ENCODE results near the gene SSH2. TPM values are rescaled to one million over a fixed set of nuclear protein-coding genes. Genes with fewer than 3 reads are reported as not detected.

Gene SSH2
- polyA plus RNA-seq, 3 donors = 31.9 to 66.6 (median 54.0) TPM

DNA sequence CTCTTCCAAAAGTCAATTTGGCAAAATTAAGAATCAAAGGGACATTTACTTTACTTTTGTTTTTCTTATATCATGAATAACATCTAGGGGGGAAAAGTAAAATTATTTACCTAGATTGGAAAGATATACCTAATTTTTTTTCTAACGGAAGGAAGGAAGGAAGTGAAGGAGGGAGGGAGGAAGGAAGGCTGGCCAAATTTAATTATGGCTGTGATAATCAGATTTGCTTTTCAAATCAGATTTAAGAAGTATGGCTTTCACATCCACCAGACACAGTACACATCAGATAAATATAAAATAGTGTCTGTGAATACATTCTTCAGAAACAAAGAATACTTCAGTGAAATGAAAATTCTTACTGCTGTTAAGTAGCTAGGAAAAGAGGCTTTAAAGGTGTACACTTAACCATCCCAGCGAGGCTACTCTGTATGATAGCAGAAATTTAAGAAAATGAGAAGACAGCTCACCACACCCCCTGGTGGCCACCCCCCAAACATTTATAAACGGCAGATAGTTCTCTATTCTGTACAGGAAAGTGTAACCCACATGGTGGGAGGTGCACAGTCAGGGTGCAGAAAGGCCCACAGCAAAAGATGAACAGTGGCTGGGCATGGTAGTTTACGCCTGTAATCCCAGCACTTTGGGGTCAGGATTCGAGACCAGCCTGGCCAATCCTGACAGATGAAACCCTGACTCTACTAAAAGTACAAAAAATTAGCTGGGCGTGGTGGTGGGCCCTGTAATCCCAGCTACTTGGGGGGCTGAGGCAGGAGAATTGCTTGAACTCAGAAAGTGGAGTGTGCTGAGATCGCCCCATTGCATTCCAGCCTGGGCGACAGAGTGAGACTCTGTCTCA, 150.8 kb downstream of the SSH2 start:
- no peak overlapping the region for H3K4me3 ChIP-seq (replicated peaks in 1 of 3; ENCODE audit: low read depth in 2 of 3, low read length in 3 of 3)
- TF ChIP-seq, protein P1, sequence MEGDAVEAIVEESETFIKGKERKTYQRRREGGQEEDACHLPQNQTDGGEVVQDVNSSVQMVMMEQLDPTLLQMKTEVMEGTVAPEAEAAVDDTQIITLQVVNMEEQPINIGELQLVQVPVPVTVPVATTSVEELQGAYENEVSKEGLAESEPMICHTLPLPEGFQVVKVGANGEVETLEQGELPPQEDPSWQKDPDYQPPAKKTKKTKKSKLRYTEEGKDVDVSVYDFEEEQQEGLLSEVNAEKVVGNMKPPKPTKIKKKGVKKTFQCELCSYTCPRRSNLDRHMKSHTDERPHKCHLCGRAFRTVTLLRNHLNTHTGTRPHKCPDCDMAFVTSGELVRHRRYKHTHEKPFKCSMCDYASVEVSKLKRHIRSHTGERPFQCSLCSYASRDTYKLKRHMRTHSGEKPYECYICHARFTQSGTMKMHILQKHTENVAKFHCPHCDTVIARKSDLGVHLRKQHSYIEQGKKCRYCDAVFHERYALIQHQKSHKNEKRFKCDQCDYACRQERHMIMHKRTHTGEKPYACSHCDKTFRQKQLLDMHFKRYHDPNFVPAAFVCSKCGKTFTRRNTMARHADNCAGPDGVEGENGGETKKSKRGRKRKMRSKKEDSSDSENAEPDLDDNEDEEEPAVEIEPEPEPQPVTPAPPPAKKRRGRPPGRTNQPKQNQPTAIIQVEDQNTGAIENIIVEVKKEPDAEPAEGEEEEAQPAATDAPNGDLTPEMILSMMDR (IDR thresholded peaks at IDR 0.05) = peak; percentile 79
- no peaks in the 10 kb centered on the region for H4K20me1 ChIP-seq (ENCODE audit: insufficient read depth, low read length)
- intact Hi-C loops (cut with micrococcal nuclease) = loop anchor here (5.0 to 10.0 kb wide), 2 partner anchors 134 to 137 kb away; no protein-coding TSS in a partner anchor
- H3K27me3 Mint-ChIP-seq (ENCODE audit: low read depth in 3 of 3) = peaks cover 0 to 3% (median 0%) of the 10 kb centered on the region in 3 donors
- WGBS (ENCODE audit: insufficient coverage) = 20% methylated on average over 1 of the region's 8 CpGs
- DNase-seq = peak; percentile 51 to 65 (median 61)
- peak overlapping the region in 1 of 7 donors; percentile 39 for H3K27ac Mint-ChIP-seq
- H3K9ac ChIP-seq (ENCODE audit: insufficient read depth, low read length, poor library complexity, severe bottlenecking) = no peak overlapping the region
- H3K79me2 ChIP-seq (ENCODE audit: insufficient read depth, low read length) = no peaks in the 10 kb centered on the region
- H3K4me1 ChIP-seq (ENCODE audit: control insufficient read depth in 1 of 2, insufficient read depth in 2 of 2, low read length in 2 of 2) = peaks cover 5 to 7% of the 10 kb centered on the region in 2 donors
- H3K9me3 ChIP-seq (replicated peaks in 1 of 2; ENCODE audit: control insufficient read depth in 1 of 2, insufficient read depth in 1 of 2, low read length in 2 of 2) = no peaks in the 10 kb centered on the region
- H3K9me3 Mint-ChIP-seq = no peaks in the 10 kb centered on the region
- no peak overlapping the region for H3K4me3 Mint-ChIP-seq
- H3K36me3 Mint-ChIP-seq = peaks cover 22 to 33% of the 10 kb centered on the region in 2 donors
- no peaks in the 10 kb centered on the region for H3K27me3 ChIP-seq (ENCODE audit: control insufficient read depth in 2 of 2, insufficient read depth in 2 of 2, low read length in 2 of 2)
- peaks cover 13% of the 10 kb centered on the region for H3K4me1 Mint-ChIP-seq
- H2AFZ ChIP-seq (ENCODE audit: insufficient read depth, low read depth, low read length, poor library complexity, severe bottlenecking) = no peak overlapping the region
- H3K4me2 ChIP-seq (replicated peaks; ENCODE audit: extremely low read depth, low read length, poor library complexity, severe bottlenecking) = no peak overlapping the region
- H3K27ac ChIP-seq (ENCODE audit: low read depth in 1 of 2, low read length in 2 of 2) = no peak overlapping the region
- peaks cover 5 to 11% of the 10 kb centered on the region in 2 donors for H3K36me3 ChIP-seq (replicated peaks in 1 of 2; ENCODE audit: control insufficient read depth in 1 of 2, insufficient read depth in 2 of 2, low read length in 2 of 2)

DNA sequence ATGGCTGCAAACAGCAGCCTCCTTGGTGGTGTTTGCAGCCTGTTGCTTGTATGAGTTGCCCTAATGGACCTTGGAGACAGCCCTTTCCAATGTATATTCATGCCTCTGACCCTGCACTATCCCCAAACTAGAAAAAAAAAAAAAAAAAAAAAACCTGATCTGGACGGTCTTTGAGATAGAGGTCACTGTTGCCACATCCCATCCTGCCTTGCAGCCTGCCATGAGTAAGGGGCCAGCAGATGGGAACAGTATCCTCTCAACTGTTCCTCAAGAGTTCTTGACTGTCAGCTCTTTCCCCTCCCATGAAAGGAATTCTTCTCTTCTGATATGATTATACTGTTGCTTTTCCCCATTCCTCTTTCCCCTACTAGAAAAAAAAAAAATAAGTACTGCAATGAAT, 152.4 kb downstream of the SSH2 start:
- no peak overlapping the region for H2AFZ ChIP-seq (ENCODE audit: insufficient read depth, low read depth, low read length, poor library complexity, severe bottlenecking)
- intact Hi-C loops (cut with micrococcal nuclease) = loop anchor here (5.0 to 10.0 kb wide), 2 partner anchors 133 to 135 kb away; no protein-coding TSS in a partner anchor
- peaks cover 13% of the 10 kb centered on the region for H3K4me1 Mint-ChIP-seq

More for the DNA sequence above, 152.4 kb downstream of the SSH2 start:
- H3K36me3 ChIP-seq (replicated peaks in 1 of 2; ENCODE audit: control insufficient read depth in 1 of 2, insufficient read depth in 2 of 2, low read length in 2 of 2) = peaks cover 3 to 11% of the 10 kb centered on the region in 2 donors
- H3K27ac Mint-ChIP-seq = peak overlapping the region in 1 of 7 donors; percentile 70
- no peak for DNase-seq
- peaks cover 5 to 7% of the 10 kb centered on the region in 2 donors for H3K4me1 ChIP-seq (ENCODE audit: control insufficient read depth in 1 of 2, insufficient read depth in 2 of 2, low read length in 2 of 2)
- H3K36me3 Mint-ChIP-seq = peaks cover 18 to 29% of the 10 kb centered on the region in 2 donors
- H3K9me3 ChIP-seq (replicated peaks in 1 of 2; ENCODE audit: control insufficient read depth in 1 of 2, insufficient read depth in 1 of 2, low read length in 2 of 2) = no peaks in the 10 kb centered on the region
- no peak overlapping the region for H3K4me3 ChIP-seq (replicated peaks in 1 of 3; ENCODE audit: low read depth in 2 of 3, low read length in 3 of 3)
- no peaks in the 10 kb centered on the region for H3K79me2 ChIP-seq (ENCODE audit: insufficient read depth, low read length)
- no CpG with 5 or more reads among the region's 1 CpG for WGBS (ENCODE audit: insufficient coverage)
- H4K20me1 ChIP-seq (ENCODE audit: insufficient read depth, low read length) = no peaks in the 10 kb centered on the region
- no peak overlapping the region for H3K9ac ChIP-seq (ENCODE audit: insufficient read depth, low read length, poor library complexity, severe bottlenecking)
- H3K27me3 Mint-ChIP-seq (ENCODE audit: low read depth in 3 of 3) = peaks cover 0 to 4% (median 0%) of the 10 kb centered on the region in 3 donors
- H3K4me2 ChIP-seq (replicated peaks; ENCODE audit: extremely low read depth, low read length, poor library complexity, severe bottlenecking) = no peak overlapping the region
- no peak overlapping the region for H3K27ac ChIP-seq (ENCODE audit: low read depth in 1 of 2, low read length in 2 of 2)
- no peak overlapping the region for H3K4me3 Mint-ChIP-seq
- TF ChIP-seq, protein P1 (IDR thresholded peaks at IDR 0.05) = no peak
- H3K9me3 Mint-ChIP-seq = no peaks in the 10 kb centered on the region
- no peaks in the 10 kb centered on the region for H3K27me3 ChIP-seq (ENCODE audit: control insufficient read depth in 2 of 2, insufficient read depth in 2 of 2, low read length in 2 of 2)
